H1 (cell line): Measurements from ENCODE around the gene ZNG1B.
"Not testable (repeated sequence)": the region's sequence is repeated elsewhere in the genome, so short reads cannot be mapped to it uniquely, and the experiment has no call there.

ENCODE experiments used
- POLR2A ChIP-seq, 2 experiments: IDR thresholded peaks; 1 replicate in 1 of 2; 2 replicates in 1 of 2; pipeline ENCODE4 v1.6.1; 2011; ENCODE audit warnings: low read depth in 2 of 2, low read length in 2 of 2, mild to moderate bottlenecking in 2 of 2; ENCODE audit errors: control extremely low read depth in 1 of 2
- YY1 ChIP-seq: IDR thresholded peaks from 2 replicates; pipeline ENCODE4 v1.6.1; 2011; ENCODE audit warnings: low read depth, mild to moderate bottlenecking, low read length
- TF ChIP-seq, protein P1 (sequence below): IDR thresholded peaks from 2 replicates; pipeline ENCODE4 v1.6.1; 2012; ENCODE audit warnings: low read length, inconsistent platforms

DNA sequence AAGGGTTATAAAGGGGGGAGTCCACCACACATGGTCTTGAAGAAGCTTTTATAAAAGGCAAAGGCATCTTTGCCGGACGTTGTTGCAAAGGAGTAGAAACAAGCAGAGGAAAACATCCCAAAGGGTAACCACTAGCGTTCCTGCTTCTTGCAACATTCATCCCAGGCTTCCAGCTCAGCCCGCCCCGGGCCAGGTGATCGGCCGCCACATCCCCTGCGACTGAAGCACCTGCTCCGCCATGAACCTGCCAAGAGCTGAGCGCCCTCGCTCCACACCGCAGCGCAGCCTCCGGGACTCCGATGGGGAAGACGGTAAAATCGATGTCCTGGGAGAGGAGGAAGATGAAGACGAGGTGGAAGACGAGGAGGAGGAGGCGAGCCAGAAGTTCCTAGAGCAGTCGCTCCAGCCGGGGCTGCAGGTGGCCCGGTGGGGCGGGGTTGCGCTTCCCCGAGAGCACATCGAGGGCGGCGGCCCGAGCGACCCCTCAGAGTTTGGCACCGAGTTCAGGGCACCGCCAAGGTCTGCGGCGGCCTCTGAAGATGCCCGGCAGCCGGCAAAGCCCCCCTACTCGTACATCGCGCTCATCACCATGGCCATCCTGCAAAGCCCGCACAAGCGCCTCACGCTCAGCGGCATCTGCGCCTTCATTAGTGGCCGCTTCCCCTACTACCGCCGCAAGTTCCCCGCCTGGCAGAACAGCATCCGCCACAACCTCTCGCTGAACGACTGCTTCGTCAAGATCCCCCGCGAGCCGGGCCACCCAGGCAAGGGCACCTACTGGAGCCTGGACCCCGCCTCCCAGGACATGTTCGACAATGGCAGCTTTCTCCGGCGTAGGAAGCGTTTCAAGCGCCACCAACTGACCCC lies 61.8 kb downstream of the ZNG1B start:
- not testable (repeated sequence) for TF ChIP-seq POLR2A (IDR thresholded peaks at IDR 0.05; ENCODE audit: control extremely low read depth in 1 of 2, low read depth in 2 of 2, low read length in 2 of 2); YY1
- TF ChIP-seq, protein P1, sequence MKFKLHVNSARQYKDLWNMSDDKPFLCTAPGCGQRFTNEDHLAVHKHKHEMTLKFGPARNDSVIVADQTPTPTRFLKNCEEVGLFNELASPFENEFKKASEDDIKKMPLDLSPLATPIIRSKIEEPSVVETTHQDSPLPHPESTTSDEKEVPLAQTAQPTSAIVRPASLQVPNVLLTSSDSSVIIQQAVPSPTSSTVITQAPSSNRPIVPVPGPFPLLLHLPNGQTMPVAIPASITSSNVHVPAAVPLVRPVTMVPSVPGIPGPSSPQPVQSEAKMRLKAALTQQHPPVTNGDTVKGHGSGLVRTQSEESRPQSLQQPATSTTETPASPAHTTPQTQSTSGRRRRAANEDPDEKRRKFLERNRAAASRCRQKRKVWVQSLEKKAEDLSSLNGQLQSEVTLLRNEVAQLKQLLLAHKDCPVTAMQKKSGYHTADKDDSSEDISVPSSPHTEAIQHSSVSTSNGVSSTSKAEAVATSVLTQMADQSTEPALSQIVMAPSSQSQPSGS: not testable (repeated sequence)
